Brain microvascular endothelial cell (primary cell): ENCODE measurements around the gene GAB1.

Source experiments
- DNase-seq: peaks from one replicate; pipeline ENCODE4 v3.0.0-alpha.2; 2020
- H3K27ac ChIP-seq: fragments of 250-450 bp; sonication (Bioruptor Pico); 2 replicates; pipeline ENCODE4 v1.5.1; 2020; ENCODE audit warnings: mild to moderate bottlenecking, moderate library complexity
- H3K27me3 ChIP-seq: fragments of 250-450 bp; sonication (Bioruptor Pico); replicated peaks from 2 replicates; pipeline ENCODE4 v1.5.1; 2020; ENCODE audit warnings: mild to moderate bottlenecking
- H3K36me3 ChIP-seq: fragments of 250-450 bp; sonication (Bioruptor Pico); replicated peaks from 2 replicates; pipeline ENCODE4 v1.5.1; 2020; ENCODE audit warnings: mild to moderate bottlenecking
- H3K4me3 ChIP-seq: 2 replicates; pipeline ENCODE4 v1.5.1; 2011; ENCODE audit warnings: low read depth, mild to moderate bottlenecking, control low read depth, low read length, moderate library complexity
- in situ Hi-C: cut with HindIII; loops from 2 replicates; pipeline ENCODE4 v1.10.0; 2017; ENCODE audit warnings: low sequenced_read_pairs, low pct_ligation_motif_present
- TF ChIP-seq, protein P1 (sequence below): IDR thresholded peaks from 2 replicates; pipeline ENCODE4 v1.5.1; 2011; ENCODE audit warnings: low read depth, mild to moderate bottlenecking, moderate library complexity, low read length, control low read depth, inconsistent platforms; ENCODE audit errors: missing control alignments

Gene GAB1

GRCh38 chr4:143294310-143294709 lies 42.4 kb upstream of the GAB1 start:
- Histone ChIP-seq H3K4me3 (no peak overlapping the region), H3K36me3 (no peaks in the 10 kb centered on the region), H3K27ac (no peak overlapping the region), H3K27me3 (no peaks in the 10 kb centered on the region)
- TF ChIP-seq, protein P1, sequence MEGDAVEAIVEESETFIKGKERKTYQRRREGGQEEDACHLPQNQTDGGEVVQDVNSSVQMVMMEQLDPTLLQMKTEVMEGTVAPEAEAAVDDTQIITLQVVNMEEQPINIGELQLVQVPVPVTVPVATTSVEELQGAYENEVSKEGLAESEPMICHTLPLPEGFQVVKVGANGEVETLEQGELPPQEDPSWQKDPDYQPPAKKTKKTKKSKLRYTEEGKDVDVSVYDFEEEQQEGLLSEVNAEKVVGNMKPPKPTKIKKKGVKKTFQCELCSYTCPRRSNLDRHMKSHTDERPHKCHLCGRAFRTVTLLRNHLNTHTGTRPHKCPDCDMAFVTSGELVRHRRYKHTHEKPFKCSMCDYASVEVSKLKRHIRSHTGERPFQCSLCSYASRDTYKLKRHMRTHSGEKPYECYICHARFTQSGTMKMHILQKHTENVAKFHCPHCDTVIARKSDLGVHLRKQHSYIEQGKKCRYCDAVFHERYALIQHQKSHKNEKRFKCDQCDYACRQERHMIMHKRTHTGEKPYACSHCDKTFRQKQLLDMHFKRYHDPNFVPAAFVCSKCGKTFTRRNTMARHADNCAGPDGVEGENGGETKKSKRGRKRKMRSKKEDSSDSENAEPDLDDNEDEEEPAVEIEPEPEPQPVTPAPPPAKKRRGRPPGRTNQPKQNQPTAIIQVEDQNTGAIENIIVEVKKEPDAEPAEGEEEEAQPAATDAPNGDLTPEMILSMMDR, result no peak
- DNase-seq, result no peak
- in situ Hi-C loops, result no loop called here

- DNase-seq, result no peak
- H3K36me3 ChIP-seq, result no peaks in the 10 kb centered on the region
- no peak overlapping the region for H3K27ac ChIP-seq
- in situ Hi-C loops, result no loop called here
- no peaks in the 10 kb centered on the region for H3K27me3 ChIP-seq
- no peak overlapping the region for H3K4me3 ChIP-seq
- TF ChIP-seq, protein P1, result no peak
Measured at GRCh38 chr4:143294710-143295275, 41.9 kb upstream of the GAB1 start.

DNA sequence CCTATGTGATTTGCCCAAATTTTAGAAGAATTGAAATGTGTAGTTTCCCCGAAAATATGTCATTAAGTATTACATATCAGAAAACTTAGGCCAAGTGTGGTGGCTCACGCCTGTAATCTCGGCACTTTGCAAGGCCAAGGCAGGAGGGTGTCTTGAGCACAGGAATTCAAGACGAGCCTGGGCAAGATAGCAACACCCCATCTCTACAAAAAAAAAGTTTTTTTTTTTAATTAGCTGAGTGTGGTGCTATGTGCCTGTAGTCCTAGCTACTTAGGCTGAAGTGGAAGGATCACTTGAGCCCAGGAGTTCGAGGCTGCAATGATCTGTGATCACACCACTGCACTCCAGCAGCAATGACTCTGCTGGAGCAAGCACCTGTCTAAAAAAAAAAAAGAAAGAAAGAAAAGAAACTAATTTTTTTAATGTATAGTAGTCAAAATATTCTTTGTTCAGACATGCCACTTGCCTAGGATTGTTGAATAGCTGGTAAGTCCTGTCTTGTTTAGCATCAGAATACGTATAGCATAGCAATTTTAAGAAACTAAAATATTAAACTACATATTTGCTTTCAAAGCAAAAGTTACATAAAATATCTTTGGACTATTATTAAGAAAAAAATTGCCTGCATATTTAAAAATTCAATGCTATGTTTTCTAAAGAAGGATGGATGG lies 40.1 kb upstream of the GAB1 start:
- no peak for DNase-seq
- TF ChIP-seq, protein P1, result no peak
- Histone ChIP-seq H3K4me3 (no peak overlapping the region), H3K27me3 (no peaks in the 10 kb centered on the region), H3K36me3 (no peaks in the 10 kb centered on the region), H3K27ac (no peak overlapping the region)
- in situ Hi-C loops, result no loop called here

DNA sequence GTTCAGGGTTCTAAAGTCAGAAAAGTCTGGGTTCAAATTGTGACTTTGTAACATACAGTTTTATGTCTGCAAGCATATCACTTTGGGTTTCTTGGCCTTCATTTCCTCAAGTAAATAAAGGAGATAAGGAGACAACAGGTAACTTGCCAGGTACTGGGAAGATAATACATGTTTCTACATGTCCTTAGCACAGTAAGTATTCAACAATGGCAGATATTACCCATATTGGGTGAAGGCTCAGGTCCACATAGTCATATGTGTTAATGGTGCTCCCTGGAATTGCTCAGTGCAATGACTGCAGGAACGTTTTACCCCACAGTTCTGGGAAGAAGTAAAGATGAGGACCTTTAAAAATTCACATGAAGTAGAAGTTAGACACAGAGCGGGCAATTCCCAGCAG lies 35.8 kb upstream of the GAB1 start:
- in situ Hi-C loops, result no loop called here
- no peak overlapping the region for H3K27ac ChIP-seq
- TF ChIP-seq, protein P1, result no peak

DNA sequence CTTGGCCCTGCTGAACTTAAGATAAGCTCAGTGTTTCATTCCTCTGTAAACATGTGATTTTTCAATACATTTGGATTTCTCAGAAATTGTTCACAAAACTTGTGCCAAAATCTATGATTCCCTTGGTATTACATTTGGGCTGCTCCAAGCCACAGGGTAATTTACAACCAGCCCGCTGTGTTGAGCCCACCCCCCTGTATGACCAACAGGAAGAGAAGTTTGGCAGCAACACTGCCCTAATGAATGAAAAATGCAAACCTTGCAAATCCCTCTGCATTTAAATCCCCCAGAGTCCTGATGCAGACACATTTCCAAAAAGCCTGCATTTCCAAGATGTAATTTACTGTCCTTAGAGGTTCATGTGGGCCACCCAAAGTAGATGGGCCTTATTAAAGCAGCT lies 34.1 kb upstream of the GAB1 start:
- Histone ChIP-seq H3K36me3 (no peaks in the 10 kb centered on the region), H3K27me3 (no peaks in the 10 kb centered on the region), H3K27ac (no peak overlapping the region), H3K4me3 (no peak overlapping the region)
- in situ Hi-C loops, result no loop called here
- DNase-seq, result no peak
- TF ChIP-seq, protein P1, result no peak

More for the DNA sequence above, 35.8 kb upstream of the GAB1 start:
- Histone ChIP-seq H3K4me3 (no peak overlapping the region), H3K27me3 (no peaks in the 10 kb centered on the region), H3K36me3 (no peaks in the 10 kb centered on the region)
- DNase-seq, result no peak

GRCh38 chr4:143306788-143307187 lies 29.9 kb upstream of the GAB1 start:
- in situ Hi-C loops, result no loop called here
- no peaks in the 10 kb centered on the region for H3K27me3 ChIP-seq
- H3K36me3 ChIP-seq, result no peaks in the 10 kb centered on the region
- TF ChIP-seq, protein P1, result no peak
- H3K4me3 ChIP-seq, result no peak overlapping the region
- no peak overlapping the region for H3K27ac ChIP-seq
- DNase-seq, result no peak
